IPS-11a (cell line): ENCODE results near the gene CCNI2.

ENCODE experiments used
- H3K4me3 ChIP-seq: one replicate; pipeline ENCODE4 v1.5.1; 2013; ENCODE audit warnings: low read depth, low read length, control low read depth

The CCNI2 gene

GRCh38 chr5:132749506-132749905 lies 2.3 kb downstream of the CCNI2 start:
- no peak overlapping the region for H3K4me3 ChIP-seq

- H3K4me3 ChIP-seq, result no peak overlapping the region
These were observed 3.4 kb downstream of the CCNI2 start for GRCh38 chr5:132750471-132751230.

- no peak overlapping the region for H3K4me3 ChIP-seq
These were observed 4.2 kb downstream of the CCNI2 start for GRCh38 chr5:132751444-132751843.

- H3K4me3 ChIP-seq, result no peak overlapping the region
These were observed 4.8 kb downstream of the CCNI2 start for GRCh38 chr5:132751971-132752580.

- no peak overlapping the region for H3K4me3 ChIP-seq
These were observed 5.4 kb downstream of the CCNI2 start for GRCh38 chr5:132752581-132753125.

- no peak overlapping the region for H3K4me3 ChIP-seq
These were observed 6.1 kb downstream of the CCNI2 start for GRCh38 chr5:132753135-132753987.

GRCh38 chr5:132754111-132754510 lies 6.9 kb downstream of the CCNI2 start:
- H3K4me3 ChIP-seq, result no peak overlapping the region

GRCh38 chr5:132754947-132755346 lies 7.7 kb downstream of the CCNI2 start:
- no peak overlapping the region for H3K4me3 ChIP-seq

GRCh38 chr5:132756542-132756941 lies 9.3 kb downstream of the CCNI2 start:
- no peak overlapping the region for H3K4me3 ChIP-seq

- no peak overlapping the region for H3K4me3 ChIP-seq
These were observed 11.2 kb downstream of the CCNI2 start for GRCh38 chr5:132758451-132758850.

GRCh38 chr5:132759114-132760048 lies 12.2 kb downstream of the CCNI2 start:
- H3K4me3 ChIP-seq, result no peak overlapping the region

- no peak overlapping the region for H3K4me3 ChIP-seq
These were observed 12.8 kb downstream of the CCNI2 start for GRCh38 chr5:132760049-132760420.

GRCh38 chr5:132760601-132761317 lies 13.5 kb downstream of the CCNI2 start:
- no peak overlapping the region for H3K4me3 ChIP-seq

GRCh38 chr5:132761321-132762240 lies 14.4 kb downstream of the CCNI2 start:
- H3K4me3 ChIP-seq, result no peak overlapping the region

- H3K4me3 ChIP-seq, result no peak overlapping the region
These were observed 15.2 kb downstream of the CCNI2 start for GRCh38 chr5:132762246-132763000.

GRCh38 chr5:132763181-132764036 lies 16.2 kb downstream of the CCNI2 start:
- H3K4me3 ChIP-seq, result no peak overlapping the region

GRCh38 chr5:132764051-132764450 lies 16.8 kb downstream of the CCNI2 start:
- H3K4me3 ChIP-seq, result no peak overlapping the region
